Mononuclear cell (primary cell): ENCODE measurements around the gene EHD4. TPM values are rescaled to one million over a fixed set of nuclear protein-coding genes. Genes with fewer than 3 reads are reported as not detected.

Experiments
- H3K27me3 ChIP-seq: 2 replicates; pipeline ENCODE4 v1.6.0; 2011; ENCODE audit warnings: low read length, control low read depth; ENCODE audit not compliant: insufficient read depth
- H3K4me1 ChIP-seq: 2 replicates; pipeline ENCODE4 v1.5.1; 2011; ENCODE audit warnings: mild to moderate bottlenecking, low read length, control low read depth; ENCODE audit not compliant: insufficient read depth
- H3K4me3 ChIP-seq: 2 replicates; pipeline ENCODE4 v1.5.1; 2011; ENCODE audit warnings: mild to moderate bottlenecking, low read length, moderate library complexity
- H3K9me3 ChIP-seq: 2 replicates; pipeline ENCODE4 v1.5.1; 2011; ENCODE audit warnings: low read depth, mild to moderate bottlenecking, control low read depth, low read length
- total RNA-seq: library from RNA; depleted of rRNA; stranded (reverse); fragments of >200 nt; gene quantifications from one replicate; pipeline ENCODE4 v1.2.3, GENCODE V29; 2012

EHD4 gene
- total RNA-seq, 1 donor = 35.3 TPM

DNA sequence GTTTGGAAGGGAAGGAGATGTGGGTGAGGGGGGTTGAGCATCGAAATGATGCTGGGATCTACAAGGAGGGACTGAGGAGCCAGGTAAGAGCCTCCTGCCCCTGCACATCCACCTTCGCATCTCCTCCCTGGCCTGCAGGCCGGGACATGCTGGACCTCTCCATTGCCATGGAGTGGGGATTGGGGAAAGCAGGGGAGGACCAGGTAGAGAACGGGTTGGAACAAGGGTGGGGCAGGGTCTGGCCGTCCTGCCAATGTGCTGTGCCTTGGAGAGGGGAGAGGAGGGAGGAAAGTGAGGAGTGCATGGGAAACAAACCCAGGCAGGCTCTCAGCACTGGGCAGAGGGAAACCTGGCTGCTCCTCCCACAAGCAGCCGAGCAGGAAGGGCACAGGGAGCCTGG lies 123.2 kb downstream of the EHD4 start:
- no peaks in the 10 kb centered on the region for H3K9me3 ChIP-seq
- H3K27me3 ChIP-seq = no peaks in the 10 kb centered on the region
- no peak overlapping the region for H3K4me3 ChIP-seq
- no peaks in the 10 kb centered on the region for H3K4me1 ChIP-seq

DNA sequence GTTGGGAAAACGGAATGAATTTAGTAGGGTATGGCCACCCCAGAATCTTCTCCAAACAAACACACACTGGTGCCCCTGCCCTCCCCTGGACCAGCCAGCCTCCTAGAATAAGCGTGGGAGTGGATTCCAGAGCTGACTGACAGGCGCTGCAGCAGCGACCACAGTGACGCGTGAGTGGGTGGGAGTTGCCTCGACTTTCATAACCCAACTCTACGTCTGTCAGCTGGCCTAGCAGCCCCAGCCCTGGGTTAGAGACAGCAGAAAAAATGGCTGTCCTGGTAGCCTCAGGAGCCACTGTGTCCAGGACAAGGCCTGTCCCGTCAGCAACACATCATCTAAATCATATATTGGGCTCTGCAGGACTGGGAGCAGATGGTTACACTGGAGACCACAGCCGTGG lies 123.7 kb downstream of the EHD4 start:
- H3K4me3 ChIP-seq = no peak overlapping the region

DNA sequence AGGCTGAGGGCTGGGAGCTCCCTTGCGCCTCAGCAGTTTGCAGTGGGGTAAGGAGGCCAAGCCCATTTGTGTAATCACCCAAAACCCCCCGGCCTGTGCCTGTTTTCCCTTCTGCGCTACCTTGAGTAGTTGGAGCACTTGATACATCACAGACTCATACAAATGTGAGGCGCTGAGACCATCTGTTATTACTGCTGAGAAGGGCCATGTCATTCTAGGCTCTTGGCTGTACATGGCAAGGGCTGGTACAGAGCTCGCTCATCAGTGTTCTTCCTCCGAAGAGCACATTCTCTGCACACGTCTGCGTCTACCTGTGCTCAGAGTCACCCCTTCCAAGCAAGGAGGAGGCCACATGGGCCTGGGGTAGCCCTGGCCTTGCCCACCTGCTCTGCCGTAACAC lies 124.4 kb downstream of the EHD4 start:
- no peaks in the 10 kb centered on the region for H3K27me3 ChIP-seq
- H3K4me3 ChIP-seq = no peak overlapping the region
- no peaks in the 10 kb centered on the region for H3K4me1 ChIP-seq
- no peaks in the 10 kb centered on the region for H3K9me3 ChIP-seq

More for the DNA sequence above, 123.7 kb downstream of the EHD4 start:
- no peaks in the 10 kb centered on the region for H3K4me1 ChIP-seq
- no peaks in the 10 kb centered on the region for H3K9me3 ChIP-seq
- no peaks in the 10 kb centered on the region for H3K27me3 ChIP-seq

DNA sequence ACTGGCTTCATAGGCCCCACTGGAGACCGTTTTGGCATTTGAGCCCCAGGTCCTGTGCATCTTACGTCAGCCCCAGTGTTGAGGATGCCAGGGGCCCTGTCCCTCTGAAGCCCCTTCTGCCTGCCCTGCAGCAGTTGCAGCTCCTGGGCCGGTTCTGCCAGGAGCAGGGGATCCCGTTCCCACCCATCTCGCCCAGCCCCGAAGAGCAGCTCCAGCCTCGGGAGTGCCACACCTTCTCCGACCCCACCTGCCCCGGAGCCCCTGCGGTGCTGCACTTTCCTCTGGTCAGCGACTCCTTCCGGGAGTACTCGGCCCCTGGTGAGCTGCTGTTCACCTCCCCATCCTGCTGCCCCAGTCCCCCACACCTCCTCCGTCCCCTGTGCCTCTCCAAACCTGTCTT lies 125.2 kb downstream of the EHD4 start:
- H3K4me3 ChIP-seq = no peak overlapping the region
- no peaks in the 10 kb centered on the region for H3K9me3 ChIP-seq
- H3K27me3 ChIP-seq = no peaks in the 10 kb centered on the region
- H3K4me1 ChIP-seq = no peaks in the 10 kb centered on the region

Other genes with a start within 250 kb of the EHD4 start
- gene MAPKBP1, start 198.1 kb downstream of the EHD4 start, total RNA-seq = 10.5 TPM
- 9.1 TPM for gene JMJD7, start 144.5 kb downstream of the EHD4 start, total RNA-seq
- gene PLA2G4B, start 133.7 kb downstream of the EHD4 start, total RNA-seq = 4.2 TPM
- 0.31 TPM for gene SPTBN5, start 78.5 kb downstream of the EHD4 start, total RNA-seq
- gene PLA2G4E, start 48.5 kb upstream of the EHD4 start, total RNA-seq = not detected
- not detected for gene PLA2G4D, start 122.0 kb upstream of the EHD4 start, total RNA-seq
- gene PLA2G4F, start 184.1 kb upstream of the EHD4 start, total RNA-seq = not detected
- 103 TPM for gene VPS39, start 235.7 kb upstream of the EHD4 start, total RNA-seq